HepG2 (cell line): ENCODE results near the gene SNF8. TPM values are rescaled to one million over a fixed set of nuclear protein-coding genes. Genes with fewer than 3 reads are reported as not detected.
A peak's percentile ranks its signal among the peaks of the same experiment; 100 is the strongest.

Source experiments
- AFF4 ChIP-seq: sonication (generic); formaldehyde crosslinking; IDR thresholded peaks from 2 replicates; pipeline ENCODE4 v1.4.0; 2020; ENCODE audit warnings: missing genetic modification reagents
- CCDC6 ChIP-seq: sonication (generic); formaldehyde crosslinking; IDR thresholded peaks from 2 replicates; pipeline ENCODE4 v1.8.1; 2022; ENCODE audit warnings: mild to moderate bottlenecking, missing genetic modification reagents, moderate library complexity
- DNMT3B ChIP-seq: conservative IDR thresholded peaks from 2 replicates; pipeline ENCODE4 v1.6.1; 2016; ENCODE audit warnings: missing biosample characterization, control low read depth
- GATAD1 ChIP-seq: IDR thresholded peaks from 2 replicates; pipeline ENCODE4 v1.6.1; 2016; ENCODE audit warnings: missing genetic modification reagents, missing compliant biosample characterization
- GZF1 ChIP-seq: sonication (generic); formaldehyde crosslinking; IDR thresholded peaks from 2 replicates; pipeline ENCODE4 v1.5.1; 2020; ENCODE audit warnings: mild to moderate bottlenecking, missing genetic modification reagents
- HDAC6 ChIP-seq: fragments of 200-600 bp; sonication (generic); IDR thresholded peaks from 2 replicates; pipeline ENCODE4 v1.7.0; 2017; ENCODE audit warnings: mild to moderate bottlenecking, antibody characterized with exemption, low read length, low read depth
- IRX3 ChIP-seq: sonication (generic); formaldehyde crosslinking; IDR thresholded peaks from 2 replicates; pipeline ENCODE4 v1.8.1; 2023; ENCODE audit warnings: mild to moderate bottlenecking, low read depth, missing genetic modification reagents, borderline replicate concordance
- ISL2 ChIP-seq: sonication (generic); formaldehyde crosslinking; IDR thresholded peaks from 2 replicates; pipeline ENCODE4 v1.5.0; 2020; ENCODE audit warnings: missing genetic modification reagents
- MAF1 ChIP-seq: sonication (generic); formaldehyde crosslinking; IDR thresholded peaks from 2 replicates; pipeline ENCODE4 v1.5.0; 2020; ENCODE audit warnings: missing genetic modification reagents, borderline replicate concordance
- MLLT10 ChIP-seq: sonication (generic); formaldehyde crosslinking; IDR thresholded peaks from 2 replicates; pipeline ENCODE4 v1.4.0; 2020; ENCODE audit warnings: missing genetic modification reagents
- MLX ChIP-seq: IDR thresholded peaks from 2 replicates; pipeline ENCODE4 v1.6.1; 2016
- MZF1 ChIP-seq: sonication (generic); formaldehyde crosslinking; IDR thresholded peaks from 2 replicates; pipeline ENCODE4 v1.8.1; 2023; ENCODE audit warnings: mild to moderate bottlenecking, missing genetic modification reagents, borderline replicate concordance
- NR2F6 ChIP-seq, 2 experiments: IDR thresholded peaks; 2 replicates each; pipeline ENCODE4 v1.6.1; 2016; ENCODE audit warnings: antibody characterized with exemption in 1 of 2, mild to moderate bottlenecking in 1 of 2
- POGZ ChIP-seq: sonication (generic); formaldehyde crosslinking; IDR thresholded peaks from 2 replicates; pipeline ENCODE4 v1.4.0; 2020; ENCODE audit warnings: mild to moderate bottlenecking, missing genetic modification reagents
- REXO4 ChIP-seq: sonication (generic); formaldehyde crosslinking; IDR thresholded peaks from 2 replicates; pipeline ENCODE4 v1.8.0; 2022; ENCODE audit warnings: missing genetic modification reagents, mild to moderate bottlenecking, borderline replicate concordance
- TBL1XR1 ChIP-seq: fragments of 150-350 bp; IDR thresholded peaks from 2 replicates; pipeline ENCODE4 v1.6.1; 2014; ENCODE audit warnings: borderline replicate concordance, low read length; ENCODE audit not compliant: partially characterized antibody
- TMF1 ChIP-seq: sonication (generic); formaldehyde crosslinking; IDR thresholded peaks from 2 replicates; pipeline ENCODE4 v1.8.1; 2022; ENCODE audit warnings: low read depth, missing genetic modification reagents
- YY1 ChIP-seq: IDR thresholded peaks from 2 replicates; pipeline ENCODE4 v1.6.1; 2011; ENCODE audit warnings: low read length, low read depth, moderate library complexity, mild to moderate bottlenecking; ENCODE audit not compliant: insufficient read depth, insufficient replicate concordance
- ZFP91 ChIP-seq: sonication (generic); formaldehyde crosslinking; IDR thresholded peaks from 2 replicates; pipeline ENCODE4 v1.9.0; 2022; ENCODE audit warnings: missing genetic modification reagents, mild to moderate bottlenecking, borderline replicate concordance
- ZMAT5 ChIP-seq: sonication (generic); formaldehyde crosslinking; IDR thresholded peaks from 2 replicates; pipeline ENCODE4 v1.5.0; 2020; ENCODE audit warnings: mild to moderate bottlenecking, low read depth, missing genetic modification reagents, borderline replicate concordance
- ZNF329 ChIP-seq: sonication (generic); formaldehyde crosslinking; IDR thresholded peaks from 2 replicates; pipeline ENCODE4 v1.9.0; 2021; ENCODE audit warnings: low read depth, mild to moderate bottlenecking, missing genetic modification reagents
- ZNF550 ChIP-seq: sonication (generic); formaldehyde crosslinking; IDR thresholded peaks from 2 replicates; pipeline ENCODE4 v1.4.0; 2020; ENCODE audit warnings: mild to moderate bottlenecking, missing genetic modification reagents, borderline replicate concordance
- ZSCAN29 ChIP-seq: sonication (generic); formaldehyde crosslinking; conservative IDR thresholded peaks from 2 replicates; pipeline ENCODE4 v1.4.0; 2020; ENCODE audit warnings: mild to moderate bottlenecking, missing genetic modification reagents
- ZSCAN9 ChIP-seq: IDR thresholded peaks from 2 replicates; pipeline ENCODE4 v1.6.1; 2016; ENCODE audit warnings: borderline replicate concordance
- polyA plus RNA-seq, 8 experiments: library from polyadenylated mRNA; depleted of rRNA in 3 of 8; stranded (reverse) in 7 of 8; unstranded in 1 of 8; fragments of >200 nt; fragmentation: Illumina TruSeq in 4 of 8; extraction: Trizol in 4 of 8; gene quantifications; 2 replicates each; pipeline versions ENCODE4 v1.2.1 to v1.2.3, GENCODE V29; 2011 to 2016; ENCODE audit warnings: low read depth in 4 of 8, missing spikeins in 1 of 8, mixed read lengths in 1 of 8; ENCODE audit not compliant: insufficient read depth in 1 of 8
- total RNA-seq, 5 experiments: library from RNA; depleted of rRNA; stranded (reverse); fragments of >200 nt; fragmentation: Illumina TruSeq; extraction: Trizol; gene quantifications; 2 replicates each; pipeline ENCODE4 v1.2.3, GENCODE V29; 2016; ENCODE audit warnings: low read depth in 1 of 5

SNF8 gene
- total and polyA plus RNA-seq, 2 of the 13 experiments (the other 11 are each of a cell fraction or from before 2014, with no cell fraction given), result 114 to 153 TPM

- TF ChIP-seq ZFP91 (peak; percentile 93), MLX (CRISPR knock-in tag) (peak; percentile 74), AFF4 (CRISPR knock-in tag) (no peak; the same call in 1 of the 2 replicates), ZNF329 (CRISPR knock-in tag) (peak; percentile 49; the same call in 1 of the 2 replicates), MAF1 (peak; percentile 94; the same call in 1 of the 2 replicates), MZF1 (CRISPR knock-in tag) (peak; percentile 52; the same call in 1 of the 2 replicates), HDAC6 (no peak), YY1 (peak; percentile 92), POGZ (peak; percentile 96), DNMT3B (CRISPR knock-in tag) (peak; percentile 75; the same call in 1 of the 2 replicates), ISL2 (CRISPR knock-in tag) (peak; percentile 72), ZMAT5 (no peak), MLLT10 (CRISPR knock-in tag) (no peak), GZF1 (CRISPR knock-in tag) (peak; percentile 85), TMF1 (CRISPR knock-in tag) (no peak; the same call in 1 of the 2 replicates), GATAD1 (CRISPR knock-in tag) (peak; percentile 92), REXO4 (CRISPR knock-in tag) (no peak), TBL1XR1 (no peak), NR2F6 (IDR thresholded peaks at IDR 0.05) (no peak), NR2F6 (CRISPR knock-in tag; IDR thresholded peaks at IDR 0.05) (peak; percentile 49), ZSCAN9 (CRISPR knock-in tag) (peak; percentile 96), CCDC6 (CRISPR knock-in tag) (peak; percentile 83), IRX3 (no peak), ZNF550 (CRISPR knock-in tag) (no peak), ZSCAN29 (CRISPR knock-in tag) (peak; percentile 68; the same call in 1 of the 2 replicates)
Observed at GRCh38 chr17:48908047-48908843, 36.4 kb downstream of the SNF8 start, which contains the start of gene UBE2Z (continued).
